Measurements from ENCODE around the gene RRP8.

The RRP8 gene

GRCh38 chr11:6632116-6633073 is 29.0 kb upstream of the RRP8 start:
- DNase-seq (ENCODE audit: low spot score): no peak

GRCh38 chr11:6631361-6631890 is 28.0 kb upstream of the RRP8 start:
- DNase-seq (ENCODE audit: low spot score): no peak

GRCh38 chr11:6630632-6631291 is 27.3 kb upstream of the RRP8 start:
- DNase-seq (ENCODE audit: low spot score): no peak

GRCh38 chr11:6629892-6630631 is 26.6 kb upstream of the RRP8 start:
- DNase-seq (ENCODE audit: low spot score): no peak

- DNase-seq (ENCODE audit: low spot score): no peak
Measured at GRCh38 chr11:6629573-6629891, 26.1 kb upstream of the RRP8 start.

GRCh38 chr11:6628526-6628925 is 25.1 kb upstream of the RRP8 start:
- DNase-seq (ENCODE audit: low spot score): no peak

- no peak for DNase-seq (ENCODE audit: low spot score)
Measured at GRCh38 chr11:6627762-6628241, 24.4 kb upstream of the RRP8 start.

GRCh38 chr11:6626971-6627761 is 23.8 kb upstream of the RRP8 start:
- no peak for DNase-seq (ENCODE audit: low spot score)

GRCh38 chr11:6625832-6626420 is 22.5 kb upstream of the RRP8 start:
- no peak for DNase-seq (ENCODE audit: low spot score)

GRCh38 chr11:6625156-6625831 is 21.9 kb upstream of the RRP8 start:
- no peak for DNase-seq (ENCODE audit: low spot score)

GRCh38 chr11:6623391-6624363 is 20.3 kb upstream of the RRP8 start:
- DNase-seq (ENCODE audit: low spot score): no peak

- peak; percentile 27 for DNase-seq (ENCODE audit: low spot score)
Measured at GRCh38 chr11:6622261-6623171, 19.1 kb upstream of the RRP8 start.

GRCh38 chr11:6621711-6622211 is 18.3 kb upstream of the RRP8 start:
- no peak for DNase-seq (ENCODE audit: low spot score)

GRCh38 chr11:6620636-6621035 is 17.2 kb upstream of the RRP8 start:
- DNase-seq (ENCODE audit: low spot score): no peak

- DNase-seq (ENCODE audit: low spot score): peak; percentile 94
Measured at GRCh38 chr11:6619004-6619745, 15.8 kb upstream of the RRP8 start, which contains the start of gene TPP1. TSS of gene TPP1 (minus strand) at chr11:6619422. CDS start at chr11:6619400, 22 bp downstream.

GRCh38 chr11:6618117-6619003 is 14.9 kb upstream of the RRP8 start:
- DNase-seq (ENCODE audit: low spot score): peak; percentile 85
